H1 (cell line): ENCODE measurements around the gene SPCS1. TPM values are rescaled to one million over a fixed set of nuclear protein-coding genes. Genes with fewer than 3 reads are reported as not detected.
A peak's percentile ranks its signal among the peaks of the same experiment; 100 is the strongest.

Source experiments
- CTCF ChIA-PET: fragments of 300-600 bp; sonication (Branson Sonifier 250); formaldehyde crosslinking; loops from one replicate; lab custom pipeline; 2021; ENCODE audit not compliant: partially characterized antibody; lab: Charles Lee
- POLR2A ChIA-PET: fragments of 300-600 bp; sonication (Branson Sonifier 250); formaldehyde crosslinking; loops from one replicate; lab custom pipeline; 2021; ENCODE audit warnings: inconsistent platforms; ENCODE audit not compliant: partially characterized antibody; lab: Charles Lee
- DNase-seq, 2 experiments: peaks; one replicate each; pipeline versions ENCODE4 v3.0.0 to v3.0.0-alpha.2; 2010 to 2022; ENCODE audit warnings: low spot score in 2 of 2, low read depth in 1 of 2, mixed read lengths in 1 of 2
- FAIRE-seq: peaks from 2 replicates; lab custom pipeline; 2011; peaks lifted over from hg19 to GRCh38; lab: Jason Lieb, UNC
- H2AFZ ChIP-seq: 2 replicates; pipeline ENCODE4 v1.8.1; 2012; ENCODE audit warnings: low read length, inconsistent platforms
- H2AK5ac ChIP-seq: 2 replicates; pipeline ENCODE4 v1.6.1; 2013; ENCODE audit warnings: low read depth, low read length
- H2BK120ac ChIP-seq: replicated peaks from 2 replicates; pipeline ENCODE3; 2013; ENCODE audit warnings: low read depth, low read length, inconsistent platforms
- H2BK12ac ChIP-seq: 2 replicates; pipeline ENCODE4 v1.6.1; 2013; ENCODE audit warnings: low read depth, low read length
- H2BK15ac ChIP-seq: 2 replicates; pipeline ENCODE4 v1.6.1; 2013; ENCODE audit warnings: low read length
- H2BK20ac ChIP-seq: 2 replicates; pipeline ENCODE4 v1.6.1; 2013; ENCODE audit warnings: low read length
- H2BK5ac ChIP-seq: 2 replicates; pipeline ENCODE4 v1.6.1; 2013; ENCODE audit warnings: low read depth, low read length
- H3K14ac ChIP-seq: 2 replicates; pipeline ENCODE4 v1.6.1; 2013; ENCODE audit warnings: inconsistent platforms; ENCODE audit not compliant: insufficient read length
- H3K18ac ChIP-seq: 2 replicates; pipeline ENCODE4 v1.6.1; 2013; ENCODE audit warnings: low read length; ENCODE audit errors: extremely low read depth
- H3K23ac ChIP-seq: 2 replicates; pipeline ENCODE4 v1.6.1; 2013; ENCODE audit warnings: inconsistent platforms; ENCODE audit not compliant: insufficient read length
- H3K23me2 ChIP-seq: 2 replicates; pipeline ENCODE4 v1.6.1; 2013; ENCODE audit warnings: low read depth, low read length
- H3K27ac ChIP-seq: 2 replicates; pipeline ENCODE4 v1.6.1; 2011; ENCODE audit warnings: low read depth, low read length, inconsistent platforms
- H3K27me3 ChIP-seq, 4 experiments: replicated peaks in 1 of 4; 1 replicate in 1 of 4; 2 replicates in 3 of 4; pipeline versions ENCODE4 v1.6.1 to v1.8.1; 2011 to 2013; ENCODE audit warnings: low read length in 3 of 4, mild to moderate bottlenecking in 3 of 4, inconsistent platforms in 2 of 4, mixed read lengths in 2 of 4, moderate library complexity in 1 of 4; ENCODE audit not compliant: control insufficient read depth in 3 of 4, insufficient read depth in 3 of 4; ENCODE audit errors: extremely low read depth in 1 of 4
- H3K36me3 ChIP-seq, 4 experiments: 2 replicates each; pipeline versions ENCODE4 v1.6.1 to v1.8.1; 2011 to 2013; ENCODE audit warnings: mild to moderate bottlenecking in 4 of 4, low read length in 3 of 4, moderate library complexity in 2 of 4, control low read depth in 1 of 4, inconsistent platforms in 1 of 4; ENCODE audit not compliant: insufficient read depth in 4 of 4, control insufficient read depth in 2 of 4
- H3K4ac ChIP-seq: replicated peaks from 2 replicates; pipeline ENCODE3; 2013; ENCODE audit warnings: low read length, low read depth, mixed read lengths, inconsistent platforms; ENCODE audit not compliant: insufficient read length
- H3K4me1 ChIP-seq, 4 experiments: replicated peaks in 1 of 4; 1 replicate in 1 of 4; 2 replicates in 3 of 4; pipeline versions ENCODE4 v1.6.1 to v1.8.1; 2011 to 2013; ENCODE audit warnings: low read length in 3 of 4, inconsistent platforms in 2 of 4, mixed read lengths in 1 of 4; ENCODE audit not compliant: insufficient read depth in 4 of 4, control insufficient read depth in 3 of 4
- H3K4me2 ChIP-seq, 2 experiments: 2 replicates each; pipeline versions ENCODE4 v1.6.1 to v1.8.1; 2011 to 2013; ENCODE audit warnings: low read depth in 2 of 2, low read length in 2 of 2, control low read depth in 1 of 2, inconsistent platforms in 1 of 2, mild to moderate bottlenecking in 1 of 2; ENCODE audit not compliant: insufficient read depth in 1 of 2
- H3K4me3 ChIP-seq, 4 experiments: fragments of 200-600, 300-600 bp in 1 of 4; sonication (generic), shearing (Covaris generic), sonication (Bioruptor Twin) in 1 of 4; 2 replicates each; pipeline versions ENCODE4 v1.5.1 to v1.8.1; 2011 to 2016; ENCODE audit warnings: low read length in 4 of 4, low read depth in 3 of 4, control low read depth in 2 of 4, inconsistent platforms in 2 of 4, mild to moderate bottlenecking in 2 of 4, mixed read lengths in 1 of 4, moderate library complexity in 1 of 4; ENCODE audit not compliant: insufficient read depth in 2 of 4; ENCODE audit errors: extremely low read depth in 1 of 4
- H3K56ac ChIP-seq: replicated peaks from 2 replicates; pipeline ENCODE3; 2013; ENCODE audit warnings: low read depth, mild to moderate bottlenecking, mixed read lengths, low read length, inconsistent platforms; ENCODE audit not compliant: insufficient read length
- H3K79me1 ChIP-seq: 2 replicates; pipeline ENCODE4 v1.6.1; 2013; ENCODE audit warnings: low read depth, low read length, control low read depth
- H3K79me2 ChIP-seq, 2 experiments: 2 replicates each; pipeline versions ENCODE4 v1.6.1 to v1.8.1; 2012 to 2013; ENCODE audit warnings: low read length in 2 of 2, mild to moderate bottlenecking in 2 of 2, inconsistent platforms in 1 of 2; ENCODE audit not compliant: insufficient read depth in 2 of 2, control insufficient read depth in 1 of 2
- H3K9ac ChIP-seq, 4 experiments: replicated peaks in 1 of 4; 1 replicate in 1 of 4; 2 replicates in 3 of 4; pipeline versions ENCODE4 v1.6.1 to v1.8.1; 2011 to 2013; ENCODE audit warnings: low read depth in 3 of 4, low read length in 3 of 4, control low read depth in 2 of 4, mild to moderate bottlenecking in 2 of 4, moderate library complexity in 2 of 4, inconsistent platforms in 1 of 4; ENCODE audit errors: extremely low read depth in 1 of 4
- H3K9me3 ChIP-seq, 2 experiments: 2 replicates each; pipeline versions ENCODE4 v1.6.1 to v1.8.1; 2012 to 2013; ENCODE audit warnings: mild to moderate bottlenecking in 2 of 2, moderate library complexity in 2 of 2, control low read depth in 1 of 2, inconsistent platforms in 1 of 2, low read depth in 1 of 2, low read length in 1 of 2, mixed read lengths in 1 of 2; ENCODE audit not compliant: insufficient read depth in 2 of 2
- H4K20me1 ChIP-seq, 2 experiments: replicated peaks in 1 of 2; 2 replicates each; pipeline versions ENCODE3 to v1.8.1; 2011 to 2013; ENCODE audit warnings: inconsistent platforms in 2 of 2, low read length in 2 of 2, mild to moderate bottlenecking in 1 of 2; ENCODE audit not compliant: insufficient read depth in 2 of 2, control insufficient read depth in 1 of 2
- H4K5ac ChIP-seq: 2 replicates; pipeline ENCODE4 v1.6.1; 2013; ENCODE audit warnings: low read length, low read depth, mixed read lengths, inconsistent platforms; ENCODE audit not compliant: insufficient read length
- H4K8ac ChIP-seq: 2 replicates; pipeline ENCODE4 v1.8.0; 2013; ENCODE audit warnings: mild to moderate bottlenecking, moderate library complexity, low read length, inconsistent platforms; ENCODE audit not compliant: insufficient read depth; ENCODE audit errors: extremely low read depth
- H4K91ac ChIP-seq: replicated peaks from 2 replicates; pipeline ENCODE3; 2013; ENCODE audit warnings: low read length, mixed read lengths, inconsistent platforms; ENCODE audit not compliant: insufficient read length
- BRCA1 ChIP-seq: IDR thresholded peaks from 2 replicates; pipeline ENCODE4 v1.6.1; 2012; ENCODE audit warnings: low read depth, low read length, improper control_type of control experiment
- CTCF ChIP-seq, 3 experiments: IDR thresholded peaks; 1 replicate in 2 of 3; 2 replicates in 1 of 3; pipeline versions ENCODE4 v1.5.1 to v1.6.1; 2011; ENCODE audit warnings: low read length in 3 of 3, mild to moderate bottlenecking in 3 of 3, inconsistent platforms in 2 of 3, low read depth in 1 of 3, moderate library complexity in 1 of 3; ENCODE audit not compliant: insufficient read depth in 1 of 3; ENCODE audit errors: control extremely low read depth in 1 of 3
- GABPA ChIP-seq: IDR thresholded peaks from 2 replicates; pipeline ENCODE4 v1.6.1; 2011; ENCODE audit warnings: mild to moderate bottlenecking, low read length, moderate library complexity, borderline replicate concordance; ENCODE audit not compliant: insufficient read depth
- GTF2F1 ChIP-seq: IDR thresholded peaks from 2 replicates; pipeline ENCODE4 v1.6.1; 2012; ENCODE audit warnings: low read depth, low read length, improper control_type of control experiment, borderline replicate concordance
- MAX ChIP-seq: IDR thresholded peaks from 2 replicates; pipeline ENCODE4 v1.6.1; 2012; ENCODE audit warnings: inconsistent platforms
- RAD21 ChIP-seq, 2 experiments: IDR thresholded peaks in 1 of 2; conservative IDR thresholded peaks in 1 of 2; 2 replicates each; pipeline ENCODE4 v1.6.1; 2011; ENCODE audit warnings: low read depth in 2 of 2, low read length in 2 of 2, improper control_type of control experiment in 1 of 2, inconsistent platforms in 1 of 2, mild to moderate bottlenecking in 1 of 2, moderate library complexity in 1 of 2
- SIN3A ChIP-seq, 2 experiments: IDR thresholded peaks in 1 of 2; conservative IDR thresholded peaks in 1 of 2; 2 replicates each; pipeline ENCODE4 v1.6.1; 2011 to 2012; ENCODE audit warnings: low read length in 2 of 2, improper control_type of control experiment in 1 of 2, low read depth in 1 of 2, mild to moderate bottlenecking in 1 of 2
- SIX5 ChIP-seq: IDR thresholded peaks from 2 replicates; pipeline ENCODE4 v1.6.1; 2011; ENCODE audit warnings: mild to moderate bottlenecking, low read depth, low read length
- polyA plus RNA-seq, 7 experiments: library from polyadenylated mRNA; depleted of rRNA in 3 of 7; stranded (reverse) in 5 of 7; unstranded in 2 of 7; fragments of >200 nt in 5 of 7; fragments of 200-250 nt in 2 of 7; gene quantifications; 1 replicate in 5 of 7; 2 replicates in 1 of 7; 4 replicates in 1 of 7; pipeline versions ENCODE4 v1.2.1 to v1.2.3, GENCODE V29; 2011 to 2013; ENCODE audit warnings: missing spikeins in 2 of 7, mixed read lengths in 2 of 7
- total RNA-seq: library from RNA; stranded (reverse); fragmentation: NEBNext Ultra II Directional; extraction: Animal tissue kit (Norgen Biotek cat#: 25700); gene quantifications from 2 replicates; pipeline ENCODE4 v1.2.1, GENCODE V29; 2021

Gene SPCS1
- total and polyA plus RNA-seq, 2 of the 8 experiments (the other 6 are each of a cell fraction or from before 2014, with no cell fraction given): 104 to 191 TPM

- ChIA-PET POLR2A (interaction anchor here (0.8 kb wide), 1 partner anchor 10 kb away, joined by 4 read pairs; no protein-coding TSS in a partner anchor), CTCF (interaction anchor here (1.5 kb wide), 1 partner anchor 22 kb away, joined by 4 read pairs; no protein-coding TSS in a partner anchor)
- Histone ChIP-seq H2BK5ac (no peak overlapping the region), H3K4me2 (no peak overlapping the region), H2AK5ac (no peak overlapping the region), H2AFZ (no peak overlapping the region), H3K23me2 (no peaks in the 10 kb centered on the region), H2BK12ac (no peak overlapping the region), H3K14ac (no peak overlapping the region), H2BK15ac (no peak overlapping the region), H3K36me3 (peaks cover 8 to 27% (median 18%) of the 10 kb centered on the region in 4 experiments; a peak in 7 of 8 replicates), H4K5ac (no peak overlapping the region), H4K91ac (no peak overlapping the region), H3K4me3 (no peak overlapping the region), H2BK20ac (no peak overlapping the region), H3K4me1 (peaks cover 0 to 2% (median 0%) of the 10 kb centered on the region in 4 experiments; a peak in 3 of 7 replicates), H3K4ac (no peak overlapping the region), H2BK120ac (no peak overlapping the region), H3K27me3 (no peaks in the 10 kb centered on the region), H3K9ac (no peak overlapping the region), H3K56ac (no peak overlapping the region), H3K9me3 (no peaks in the 10 kb centered on the region), H3K18ac (no peak overlapping the region), H3K23ac (no peak overlapping the region), H4K8ac (no peak overlapping the region), H3K79me1 (no peaks in the 10 kb centered on the region), H3K79me2 (peaks cover 9 to 66% of the 10 kb centered on the region in 2 experiments), H3K27ac (no peak overlapping the region), H4K20me1 (peaks cover 0 to 2% of the 10 kb centered on the region in 2 experiments)
- FAIRE-seq (no peak), DNase-seq (no peak)
- TF ChIP-seq BRCA1: no peak
- peak in 2 of 3 experiments; percentile 9; a peak in 2 of 4 replicates for TF ChIP-seq CTCF (IDR thresholded peaks at IDR 0.05; ENCODE audit: control extremely low read depth in 1 of 3, insufficient read depth in 1 of 3, low read depth in 1 of 3, low read length in 3 of 3)
- TF ChIP-seq GABPA: no peak
- TF ChIP-seq SIN3A (conservative IDR thresholded peaks at IDR 0.05 in 1 of 2, IDR thresholded peaks at IDR 0.05 in 1 of 2; ENCODE audit: low read depth in 1 of 2, low read length in 2 of 2): 0 out of 4 replicates have a peak, but pooled peaks of 1 of the 2 experiments have one; percentile 35
- no peak for TF ChIP-seq SIX5
- TF ChIP-seq RAD21 (IDR thresholded peaks at IDR 0.05 in 1 of 2, conservative IDR thresholded peaks at IDR 0.05 in 1 of 2; ENCODE audit: low read depth in 2 of 2, low read length in 2 of 2): peak; percentile 22 to 37; a peak in 3 of 4 replicates
- TF ChIP-seq MAX: peak; percentile 33; the same call in 1 of the 2 replicates
- TF ChIP-seq GTF2F1: no peak
Measured at GRCh38 chr3:52682016-52682415, 23.9 kb upstream of the SPCS1 start.
